Measurements from ENCODE around the gene NDUFA3.
A peak's percentile ranks its signal among the peaks of the same experiment; 100 is the strongest.
"Not testable (repeated sequence)": the region's sequence is repeated elsewhere in the genome, so short reads cannot be mapped to it uniquely, and the experiment has no call there.

Gene NDUFA3

DNA sequence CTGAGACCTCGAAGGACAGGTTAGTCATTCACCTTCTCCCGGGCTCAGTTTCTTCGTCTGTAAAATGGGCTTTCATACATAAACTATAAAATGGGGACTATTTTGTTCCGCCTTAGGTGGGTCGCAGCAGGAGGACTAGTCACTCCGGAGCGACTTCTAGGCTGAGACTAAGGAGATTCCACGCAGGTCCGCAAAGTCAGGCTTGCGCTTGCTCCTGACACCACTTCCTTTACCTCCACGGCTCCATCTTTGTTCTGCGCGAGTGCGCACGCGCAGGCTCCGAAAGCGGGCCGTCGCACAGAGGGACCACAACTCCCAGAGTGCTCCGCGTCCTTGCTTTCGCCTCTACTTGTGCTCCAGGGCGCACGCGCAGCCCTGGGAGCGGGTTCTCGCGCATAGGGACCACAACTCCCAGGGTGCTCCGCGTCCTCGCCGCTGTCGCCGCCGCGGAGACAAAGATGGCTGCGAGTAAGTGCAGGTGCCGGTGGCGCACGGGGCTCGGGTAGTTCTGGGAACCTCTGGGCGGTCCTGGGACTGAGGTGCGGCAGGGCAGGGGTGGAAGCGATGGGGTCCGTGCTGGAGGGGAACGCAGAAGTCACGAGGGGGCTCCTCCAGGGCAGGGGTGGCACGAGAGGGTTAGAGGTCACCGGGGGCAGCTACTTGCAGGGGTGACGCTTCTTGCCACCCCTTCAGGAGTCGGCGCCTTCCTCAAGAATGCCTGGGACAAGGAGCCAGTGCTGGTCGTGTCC, at the start of gene NDUFA3:
Gene NDUFA3, plus strand, starts transcription at position 435 of the 749 bp plus-strand sequence. Its CDS starts 24 bp downstream, at position 459.
- DNase-seq, result peak; percentile 95

GRCh38 chr19:54062643-54063042, 40.0 kb upstream of the NDUFA3 start:
- no peak for DNase-seq

DNA sequence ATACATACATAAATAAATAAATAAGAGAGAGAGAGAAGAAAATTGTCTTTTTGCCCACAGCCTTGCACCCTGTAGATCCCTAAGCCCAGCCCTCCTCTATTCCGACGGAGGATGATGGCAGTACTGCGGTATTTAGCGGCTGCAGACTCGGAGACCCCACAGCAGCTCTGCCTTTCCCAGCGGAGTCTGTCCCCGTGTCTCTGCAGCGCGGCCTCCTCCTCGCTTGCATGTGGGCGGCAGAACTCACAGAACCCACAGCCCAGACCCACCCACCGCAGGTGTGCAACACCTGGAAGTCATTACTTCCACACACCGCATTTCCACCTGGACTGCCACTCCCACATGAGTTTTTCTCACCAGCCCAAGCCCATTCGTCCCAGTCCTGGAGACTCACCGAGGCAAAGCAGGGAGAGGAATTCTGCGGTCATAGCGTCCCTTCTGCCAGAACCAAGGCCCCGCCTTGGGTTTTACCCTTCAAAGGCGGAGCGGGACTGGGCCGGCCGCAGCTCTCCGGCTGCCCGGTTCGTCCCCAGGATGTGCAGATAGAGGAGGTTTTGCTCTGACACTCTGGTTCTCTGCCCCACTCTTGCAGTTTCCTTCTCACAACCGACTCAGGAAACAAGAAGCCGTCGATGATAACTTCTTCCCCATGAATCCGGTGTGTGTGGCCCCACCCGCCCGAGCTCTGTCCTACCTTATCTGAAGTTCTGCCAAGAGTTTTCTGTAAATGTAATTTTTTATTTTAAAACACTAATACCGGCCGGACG, 39.1 kb upstream of the NDUFA3 start, which contains the start of gene VSTM1:
Gene VSTM1, minus strand, starts transcription at position 548 of the 767 bp plus-strand sequence. Its CDS starts 120 bp downstream, at position 428.
- no peak for DNase-seq

GRCh38 chr19:54069470-54069869, 33.2 kb upstream of the NDUFA3 start:
- no peak for DNase-seq

DNA sequence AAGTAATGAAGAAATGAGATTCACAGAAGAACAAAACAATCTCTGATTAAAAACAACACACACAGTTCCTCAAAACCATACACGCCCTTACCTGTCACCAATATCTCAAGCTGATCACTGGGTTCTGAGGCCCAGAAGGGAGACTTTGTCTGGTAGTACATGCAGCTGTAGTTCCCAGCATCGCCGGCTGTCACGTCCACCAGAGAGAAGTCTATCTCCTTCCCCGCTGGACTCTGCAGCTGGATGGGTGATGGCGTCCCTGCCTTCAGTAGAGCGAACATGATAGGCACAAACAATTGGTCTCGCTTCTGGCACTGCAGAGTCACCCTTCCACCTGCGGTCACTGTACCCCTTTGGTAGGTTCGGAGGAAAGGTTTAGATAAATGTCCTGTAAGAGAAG, 28.8 kb upstream of the NDUFA3 start:
- no peak for DNase-seq

DNA sequence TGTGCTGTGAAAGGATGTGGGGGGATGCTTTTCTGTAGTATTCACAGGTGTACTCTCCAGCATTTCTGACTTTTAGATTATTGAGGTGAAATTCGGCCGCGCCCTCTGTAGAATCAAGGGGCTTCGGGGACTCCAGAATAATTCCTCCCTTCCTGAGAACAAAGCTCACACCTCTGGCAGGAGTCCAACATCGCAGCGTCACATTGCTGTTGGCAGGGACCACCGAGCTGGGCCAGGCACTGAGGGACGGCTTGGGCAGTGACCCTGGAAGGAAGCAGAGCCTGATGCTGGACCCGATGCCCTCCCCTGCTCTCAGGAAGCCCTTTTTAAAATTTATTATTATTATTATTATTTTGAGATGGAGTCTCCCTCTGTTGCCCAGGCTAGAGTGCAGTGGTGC, 27.8 kb upstream of the NDUFA3 start:
- no peak for DNase-seq

DNA sequence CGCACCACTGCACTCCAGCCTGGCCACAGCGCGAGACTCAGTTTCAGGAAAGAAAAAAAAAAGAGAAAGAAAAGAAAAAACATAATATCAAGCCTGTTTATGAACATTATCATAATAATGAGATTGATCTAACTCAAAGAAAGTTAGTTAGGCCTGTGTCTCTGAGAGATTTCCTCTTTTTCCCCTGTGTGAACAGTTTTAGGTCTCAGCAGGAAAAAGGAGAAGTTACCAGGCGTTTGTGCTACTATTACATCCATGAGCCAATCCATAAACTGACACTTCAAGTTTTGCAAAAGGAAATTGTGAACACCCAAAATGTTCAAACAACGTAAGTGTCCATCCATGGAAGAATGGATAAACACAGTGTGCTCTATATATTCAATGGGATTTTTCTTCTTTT, 25.3 kb upstream of the NDUFA3 start:
- no peak for DNase-seq

- DNase-seq, result no peak
Observed at GRCh38 chr19:54081032-54081431, 21.6 kb upstream of the NDUFA3 start, which contains the start of gene TARM1. TARM1 (minus strand) TSS chr19:54081365; CDS start chr19:54081340, 25 bp downstream.

DNA sequence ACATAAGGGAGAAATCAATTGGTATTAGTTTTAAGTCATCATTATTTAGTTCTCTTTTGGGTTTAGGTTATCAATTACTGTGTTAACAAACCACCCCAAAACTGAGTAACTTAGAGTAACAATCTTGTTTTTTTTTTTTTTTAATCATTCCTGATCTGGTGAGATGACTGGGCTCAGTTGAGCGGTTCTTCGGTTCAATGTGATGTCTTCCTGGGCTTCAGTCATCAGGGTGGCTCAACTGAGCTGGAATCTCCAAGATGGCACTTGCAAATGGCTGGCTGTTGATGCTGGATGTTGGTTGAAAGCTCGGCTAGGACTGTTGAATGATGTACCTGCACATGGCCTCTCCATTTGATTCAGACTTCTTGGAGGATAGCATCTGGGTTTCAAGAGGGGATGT, 18.2 kb upstream of the NDUFA3 start:
- no peak for DNase-seq

DNA sequence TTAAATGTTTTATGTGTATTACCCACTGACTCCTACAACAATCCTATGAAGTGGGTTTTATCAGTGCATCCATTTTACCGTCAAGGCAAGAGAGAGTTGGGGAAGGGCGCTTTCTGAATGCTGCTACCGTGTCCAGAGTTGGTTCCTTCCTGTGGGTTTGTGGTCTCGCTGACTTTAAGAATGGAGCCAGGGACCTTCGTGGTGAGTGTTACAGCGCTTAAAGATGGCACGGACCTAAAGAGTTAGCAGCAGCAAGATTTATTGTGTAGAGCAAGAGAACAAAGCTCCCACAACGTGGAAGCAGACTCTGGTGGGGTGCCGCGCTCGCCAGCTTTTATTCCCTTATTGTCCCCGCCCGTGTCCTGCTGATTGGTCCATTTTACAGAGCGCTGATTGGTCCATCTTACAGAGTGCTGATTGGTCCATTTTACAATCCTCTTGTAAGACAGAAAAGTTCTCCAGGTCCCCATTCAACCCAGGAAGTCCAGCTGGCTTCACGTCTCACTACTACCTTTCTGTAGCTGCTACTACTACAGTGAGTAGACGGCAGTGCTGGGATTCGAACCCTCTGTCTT, 8.1 kb upstream of the NDUFA3 start:
- DNase-seq, result no peak

GRCh38 chr19:54095136-54095858, 7.4 kb upstream of the NDUFA3 start:
- DNase-seq, result no peak

DNA sequence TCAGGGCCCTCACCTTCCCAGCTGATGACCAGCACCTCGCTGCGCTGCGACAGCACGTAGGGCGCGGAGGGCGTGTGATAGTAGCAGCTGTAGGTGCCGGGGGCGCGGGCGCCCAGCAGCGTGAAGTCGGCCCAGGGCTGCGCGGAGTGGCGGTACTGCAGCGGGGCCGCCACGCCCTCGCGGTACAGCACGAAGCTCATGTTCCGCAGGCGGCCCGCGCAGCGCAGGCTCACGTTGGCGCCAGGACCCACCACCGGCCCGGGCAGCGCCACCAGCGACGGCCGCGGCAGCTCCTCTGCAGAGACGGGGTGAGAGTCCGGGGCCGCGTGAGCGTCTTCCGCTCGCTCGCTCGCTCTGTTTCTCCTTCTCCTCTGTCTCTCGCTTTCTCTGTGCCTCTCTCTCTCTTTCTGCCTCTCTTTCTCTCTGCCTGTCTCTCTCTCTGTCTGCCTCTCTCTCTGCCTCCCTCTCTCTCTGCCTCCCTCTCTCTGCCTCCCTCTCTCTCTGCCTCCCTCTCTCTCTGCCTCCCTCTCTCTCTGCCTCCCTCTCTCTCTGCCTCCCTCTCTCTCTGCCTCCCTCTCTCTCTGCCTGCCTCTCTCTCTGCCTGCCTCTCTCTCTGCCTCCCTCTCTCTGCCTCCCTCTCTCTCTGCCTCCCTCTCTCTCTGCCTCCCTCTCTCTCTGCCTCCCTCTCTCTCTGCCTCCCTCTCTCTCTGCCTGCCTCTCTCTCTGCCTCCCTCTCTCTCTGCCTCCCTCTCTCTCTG, 6.6 kb upstream of the NDUFA3 start:
- peak; percentile 58 for DNase-seq

GRCh38 chr19:54096617-54097106, 6.0 kb upstream of the NDUFA3 start:
- DNase-seq, result no peak

GRCh38 chr19:54099190-54099902, 3.3 kb upstream of the NDUFA3 start:
- DNase-seq, result no peak

- DNase-seq, result not testable (repeated sequence)
Observed at GRCh38 chr19:54099903-54100255, 2.8 kb upstream of the NDUFA3 start.

DNA sequence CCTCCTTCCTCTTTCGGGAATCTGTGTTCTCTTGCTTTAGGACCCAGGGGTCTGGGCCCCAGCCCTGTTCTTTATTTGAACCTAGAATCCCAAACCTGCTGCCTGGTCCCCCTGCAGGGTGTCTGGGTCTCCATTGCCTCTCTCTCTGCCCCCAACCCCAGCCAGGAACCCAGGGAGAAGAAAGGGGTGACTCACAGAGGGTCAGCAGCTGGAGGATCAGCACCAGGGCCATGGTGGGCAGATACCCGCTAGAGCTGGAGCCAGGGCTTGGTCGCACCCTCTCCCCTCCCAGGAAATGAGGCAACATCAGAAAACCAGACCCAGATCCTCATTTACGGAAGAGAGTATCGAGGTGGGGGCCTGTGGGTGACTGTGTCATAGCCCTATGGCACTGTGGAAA, 2.1 kb upstream of the NDUFA3 start, which contains the start of gene OSCAR:
Gene OSCAR, minus strand, starts transcription at position 243 of the 400 bp plus-strand sequence. Its CDS starts 11 bp downstream, at position 232.
- DNase-seq, result no peak

DNA sequence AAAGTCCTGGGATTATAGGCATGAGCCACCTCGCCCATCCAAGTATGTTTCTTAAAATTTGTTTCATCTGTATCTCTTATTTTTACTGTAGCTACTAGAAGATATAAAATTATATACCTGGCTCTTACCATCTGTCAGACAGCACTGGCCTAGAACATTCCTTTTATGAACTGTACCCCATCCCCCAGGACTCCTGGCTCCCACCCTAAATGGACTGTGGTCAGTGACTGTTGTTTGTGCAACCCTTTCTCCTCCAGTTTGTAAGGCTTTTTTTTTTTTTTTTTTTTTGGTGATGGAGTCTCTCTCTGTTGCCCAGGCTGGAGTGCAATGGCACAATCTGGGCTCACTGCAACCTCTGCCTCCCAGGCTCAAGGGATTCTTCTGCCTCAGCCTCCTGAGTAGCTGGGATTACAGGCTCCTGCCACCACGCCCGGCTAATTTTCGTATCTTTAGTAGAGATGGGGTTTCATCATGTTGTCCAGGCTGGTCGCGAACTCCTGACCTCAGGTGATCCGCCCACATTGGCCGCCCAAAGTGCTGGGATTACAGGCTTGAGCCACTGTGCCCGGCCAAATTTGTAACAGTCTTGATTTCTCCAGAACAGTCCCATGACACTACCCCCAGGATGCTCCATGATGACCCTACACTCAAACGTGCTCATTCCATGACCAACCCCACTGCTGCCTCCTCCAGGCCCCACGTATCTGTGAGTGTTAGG, 2.5 kb downstream of the NDUFA3 start:
- no peak for DNase-seq

DNA sequence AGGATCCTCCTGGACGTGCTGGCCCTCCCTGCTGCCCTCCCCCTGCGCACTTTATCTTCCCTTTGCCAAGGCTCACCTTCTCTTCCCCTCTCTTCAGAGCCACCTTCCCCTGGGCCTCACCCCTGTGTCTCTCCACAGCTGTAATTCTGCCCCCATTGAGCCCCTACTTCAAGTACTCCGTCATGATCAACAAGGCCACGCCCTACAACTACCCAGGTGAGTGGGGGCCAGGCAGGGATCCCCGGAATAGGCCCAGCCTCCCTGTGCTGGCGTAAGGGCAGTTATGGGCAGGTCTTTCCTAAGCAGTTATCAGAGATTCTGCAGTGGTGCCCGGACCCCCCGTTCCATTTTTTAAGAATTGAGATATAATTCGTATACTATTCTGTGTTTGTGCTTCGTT, 3.1 kb downstream of the NDUFA3 start:
- no peak for DNase-seq

GRCh38 chr19:54106716-54107115, 4.1 kb downstream of the NDUFA3 start:
- peak; percentile 13 for DNase-seq

GRCh38 chr19:54107876-54108490, 5.3 kb downstream of the NDUFA3 start:
- no peak for DNase-seq
